ENCODE results near the gene CCPG1.

- TF ChIP-seq ZBTB20 (CRISPR knock-in tag; IDR thresholded peaks at IDR 0.05; ENCODE audit: borderline replicate concordance, low read depth) (no peak), SMAD3 (CRISPR knock-in tag; IDR thresholded peaks at IDR 0.05) (no peak), IRF9 (CRISPR knock-in tag; IDR thresholded peaks at IDR 0.05; ENCODE audit: borderline replicate concordance) (no peak), ZNF761 (CRISPR knock-in tag; conservative IDR thresholded peaks at IDR 0.05) (no peak)
Measured at GRCh38 chr15:55372701-55373440, 35.3 kb downstream of the CCPG1 start.

Data from HepG2 (cell line).